Measurements from ENCODE around the gene PRKCA.

PRKCA gene

GRCh38 chr17:66264696-66265095 is 37.7 kb upstream of the PRKCA start:
- DNase-seq (ENCODE audit: low read depth) = no peak
- H3K4me3 ChIP-seq (ENCODE audit: low read length) = no peak overlapping the region
- TF ChIP-seq CTCF (IDR thresholded peaks at IDR 0.05; ENCODE audit: insufficient read depth, low read depth, low read length, missing control alignments) = no peak

GRCh38 chr17:66268247-66268927 is 34.0 kb upstream of the PRKCA start:
- H3K4me3 ChIP-seq (ENCODE audit: low read length) = no peak overlapping the region
- peak; percentile 59 for DNase-seq (ENCODE audit: low read depth)
- TF ChIP-seq CTCF (IDR thresholded peaks at IDR 0.05; ENCODE audit: insufficient read depth, low read depth, low read length, missing control alignments) = no peak

GRCh38 chr17:66270106-66270505 is 32.3 kb upstream of the PRKCA start:
- H3K4me3 ChIP-seq (ENCODE audit: low read length) = no peak overlapping the region

GRCh38 chr17:66271512-66271911 is 30.9 kb upstream of the PRKCA start:
- no peak for TF ChIP-seq CTCF (IDR thresholded peaks at IDR 0.05; ENCODE audit: insufficient read depth, low read depth, low read length, missing control alignments)
- H3K4me3 ChIP-seq (ENCODE audit: low read length) = no peak overlapping the region
- no peak for DNase-seq (ENCODE audit: low read depth)

More at GRCh38 chr17:66270106-66270505, 32.3 kb upstream of the PRKCA start:
- no peak for TF ChIP-seq CTCF (IDR thresholded peaks at IDR 0.05; ENCODE audit: insufficient read depth, low read depth, low read length, missing control alignments)
- DNase-seq (ENCODE audit: low read depth) = no peak

GRCh38 chr17:66272811-66273585 is 29.4 kb upstream of the PRKCA start:
- peak; percentile 48 for DNase-seq (ENCODE audit: low read depth)
- no peak overlapping the region for H3K4me3 ChIP-seq (ENCODE audit: low read length)
- TF ChIP-seq CTCF (IDR thresholded peaks at IDR 0.05; ENCODE audit: insufficient read depth, low read depth, low read length, missing control alignments) = no peak

GRCh38 chr17:66273586-66273848 is 28.9 kb upstream of the PRKCA start:
- DNase-seq (ENCODE audit: low read depth) = no peak
- no peak overlapping the region for H3K4me3 ChIP-seq (ENCODE audit: low read length)
- no peak for TF ChIP-seq CTCF (IDR thresholded peaks at IDR 0.05; ENCODE audit: insufficient read depth, low read depth, low read length, missing control alignments)

GRCh38 chr17:66275651-66276050 is 26.8 kb upstream of the PRKCA start:
- TF ChIP-seq CTCF (IDR thresholded peaks at IDR 0.05; ENCODE audit: insufficient read depth, low read depth, low read length, missing control alignments) = no peak
- DNase-seq (ENCODE audit: low read depth) = peak; percentile 96
- H3K4me3 ChIP-seq (ENCODE audit: low read length) = no peak overlapping the region

Data from epithelial cell of esophagus (primary cell).